Sigmoid colon (tissue), 4 donors: Measurements from ENCODE around the gene IL1RAPL1.

ENCODE experiments used
- EP300 ChIP-seq, 4 donors: sonication (generic); formaldehyde crosslinking; IDR thresholded peaks; one replicate each; pipeline ENCODE4 v1.6.1; 2017; ENCODE audit warnings: antibody characterized with exemption in 4 of 4
- POLR2A ChIP-seq, 2 donors: fragments of 450-650 bp; IDR thresholded peaks; one replicate each; pipeline ENCODE4 v1.6.1; 2016; ENCODE audit warnings: antibody characterized with exemption in 2 of 2, mild to moderate bottlenecking in 2 of 2, moderate library complexity in 2 of 2
- POLR2AphosphoS5 ChIP-seq, 4 donors: sonication (generic); formaldehyde crosslinking; IDR thresholded peaks; one replicate each; pipeline ENCODE4 v1.6.1; 2017; ENCODE audit warnings: antibody characterized with exemption in 4 of 4
- TF ChIP-seq, protein P1 (sequence below), 4 experiments: fragments of 450-650 bp in 3 of 4; fragments of 200-600 bp in 1 of 4; IDR thresholded peaks; one replicate each; pipeline ENCODE4 v1.5.1; 2016 to 2019; ENCODE audit warnings: antibody characterized with exemption in 4 of 4, mild to moderate bottlenecking in 3 of 4, moderate library complexity in 2 of 4

- TF ChIP-seq, protein P1, sequence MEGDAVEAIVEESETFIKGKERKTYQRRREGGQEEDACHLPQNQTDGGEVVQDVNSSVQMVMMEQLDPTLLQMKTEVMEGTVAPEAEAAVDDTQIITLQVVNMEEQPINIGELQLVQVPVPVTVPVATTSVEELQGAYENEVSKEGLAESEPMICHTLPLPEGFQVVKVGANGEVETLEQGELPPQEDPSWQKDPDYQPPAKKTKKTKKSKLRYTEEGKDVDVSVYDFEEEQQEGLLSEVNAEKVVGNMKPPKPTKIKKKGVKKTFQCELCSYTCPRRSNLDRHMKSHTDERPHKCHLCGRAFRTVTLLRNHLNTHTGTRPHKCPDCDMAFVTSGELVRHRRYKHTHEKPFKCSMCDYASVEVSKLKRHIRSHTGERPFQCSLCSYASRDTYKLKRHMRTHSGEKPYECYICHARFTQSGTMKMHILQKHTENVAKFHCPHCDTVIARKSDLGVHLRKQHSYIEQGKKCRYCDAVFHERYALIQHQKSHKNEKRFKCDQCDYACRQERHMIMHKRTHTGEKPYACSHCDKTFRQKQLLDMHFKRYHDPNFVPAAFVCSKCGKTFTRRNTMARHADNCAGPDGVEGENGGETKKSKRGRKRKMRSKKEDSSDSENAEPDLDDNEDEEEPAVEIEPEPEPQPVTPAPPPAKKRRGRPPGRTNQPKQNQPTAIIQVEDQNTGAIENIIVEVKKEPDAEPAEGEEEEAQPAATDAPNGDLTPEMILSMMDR (IDR thresholded peaks at IDR 0.05) = no peak
- TF ChIP-seq POLR2A (IDR thresholded peaks at IDR 0.05) = no peak
- TF ChIP-seq EP300 (IDR thresholded peaks at IDR 0.05) = no peak
- no peak for TF ChIP-seq POLR2AphosphoS5 (IDR thresholded peaks at IDR 0.05)
Measured at GRCh38 chrX:29447867-29448266, 860.6 kb downstream of the IL1RAPL1 start.
